OCI-LY3 (cell line): ENCODE data around the gene LPP.

ENCODE experiments used
- EZH2phosphoT487 ChIP-seq: fragments of 200-600 bp; shearing (Covaris generic); IDR thresholded peaks from 2 replicates; pipeline ENCODE4 v1.6.1; 2018; ENCODE audit warnings: antibody characterized with exemption, mixed run types, low read depth
- TF ChIP-seq, protein P1 (sequence below): fragments of 200-600, 300-600 bp; sonication (generic); IDR thresholded peaks from 2 replicates; pipeline ENCODE4 v1.5.1; 2014; ENCODE audit warnings: antibody characterized with exemption, low read length, low read depth

DNA sequence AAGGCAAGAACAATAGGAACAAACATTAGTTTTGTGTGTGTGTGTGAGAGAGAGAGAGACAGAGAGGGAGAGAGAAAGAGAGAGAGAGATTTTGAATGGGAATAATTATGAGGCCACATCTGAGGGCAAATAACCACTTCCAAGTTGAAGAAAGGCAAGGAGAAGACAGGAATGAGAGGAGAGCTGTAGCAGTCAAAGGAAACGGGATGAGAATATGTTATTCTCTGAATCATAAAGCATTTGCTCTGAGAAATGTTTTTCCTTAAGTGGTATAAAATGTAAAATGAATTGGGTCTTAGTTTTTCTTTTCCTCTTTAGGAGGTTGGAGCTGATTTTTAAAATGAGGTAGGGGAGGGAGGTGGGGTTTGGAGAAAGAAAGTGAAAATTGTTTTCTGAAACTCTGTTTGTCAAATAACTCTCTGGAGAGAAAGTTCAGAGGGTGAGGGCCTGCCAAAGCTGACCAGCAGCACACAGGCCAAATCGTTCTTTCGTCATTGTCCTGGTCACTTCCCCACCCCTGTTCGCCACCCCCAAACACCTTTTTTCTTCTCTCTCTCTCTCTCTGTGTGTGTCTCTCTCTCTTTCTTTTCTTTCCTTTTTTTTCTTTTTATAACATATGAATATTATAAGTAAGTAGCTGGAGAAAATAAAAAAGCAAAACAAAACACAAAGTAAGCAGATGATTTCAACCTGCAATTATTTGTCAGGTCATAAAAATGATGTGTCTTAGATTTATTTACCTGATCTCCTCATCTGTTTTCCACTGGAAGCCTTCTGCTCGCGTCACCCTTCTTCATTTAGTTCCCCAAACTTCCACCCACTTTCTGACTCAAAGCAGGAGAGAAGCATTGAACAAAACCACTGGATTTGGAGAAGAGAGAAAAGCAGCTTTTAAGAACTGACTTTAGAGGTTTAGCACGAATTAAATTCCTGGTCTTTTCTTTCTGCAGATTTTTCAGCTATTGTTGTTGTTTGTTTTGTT, 110.6 kb downstream of the LPP start:
- no peak for TF ChIP-seq EZH2phosphoT487
- TF ChIP-seq, protein P1, sequence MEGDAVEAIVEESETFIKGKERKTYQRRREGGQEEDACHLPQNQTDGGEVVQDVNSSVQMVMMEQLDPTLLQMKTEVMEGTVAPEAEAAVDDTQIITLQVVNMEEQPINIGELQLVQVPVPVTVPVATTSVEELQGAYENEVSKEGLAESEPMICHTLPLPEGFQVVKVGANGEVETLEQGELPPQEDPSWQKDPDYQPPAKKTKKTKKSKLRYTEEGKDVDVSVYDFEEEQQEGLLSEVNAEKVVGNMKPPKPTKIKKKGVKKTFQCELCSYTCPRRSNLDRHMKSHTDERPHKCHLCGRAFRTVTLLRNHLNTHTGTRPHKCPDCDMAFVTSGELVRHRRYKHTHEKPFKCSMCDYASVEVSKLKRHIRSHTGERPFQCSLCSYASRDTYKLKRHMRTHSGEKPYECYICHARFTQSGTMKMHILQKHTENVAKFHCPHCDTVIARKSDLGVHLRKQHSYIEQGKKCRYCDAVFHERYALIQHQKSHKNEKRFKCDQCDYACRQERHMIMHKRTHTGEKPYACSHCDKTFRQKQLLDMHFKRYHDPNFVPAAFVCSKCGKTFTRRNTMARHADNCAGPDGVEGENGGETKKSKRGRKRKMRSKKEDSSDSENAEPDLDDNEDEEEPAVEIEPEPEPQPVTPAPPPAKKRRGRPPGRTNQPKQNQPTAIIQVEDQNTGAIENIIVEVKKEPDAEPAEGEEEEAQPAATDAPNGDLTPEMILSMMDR, result no peak
